Activated naive CD8-positive, alpha-beta T cell (primary cell): Measurements from ENCODE around the gene ANO2.

ENCODE experiments used
- H3K27ac Mint-ChIP-seq: one replicate; pipeline ENCODE4 v1.8.0; 2021; ENCODE audit warnings: mixed read lengths
- H3K27me3 Mint-ChIP-seq: one replicate; pipeline ENCODE4 v1.8.0; 2021; ENCODE audit warnings: mixed read lengths
- H3K36me3 Mint-ChIP-seq: one replicate; pipeline ENCODE4 v1.8.0; 2021; ENCODE audit warnings: mixed read lengths
- H3K4me1 Mint-ChIP-seq: one replicate; pipeline ENCODE4 v1.8.0; 2021; ENCODE audit warnings: low read depth, mixed read lengths
- H3K4me3 Mint-ChIP-seq: one replicate; pipeline ENCODE4 v1.8.0; 2021; ENCODE audit warnings: mild to moderate bottlenecking, mixed read lengths
- H3K9me3 Mint-ChIP-seq: one replicate; pipeline ENCODE4 v1.8.0; 2021; ENCODE audit warnings: low read depth, mixed read lengths

The ANO2 gene

DNA sequence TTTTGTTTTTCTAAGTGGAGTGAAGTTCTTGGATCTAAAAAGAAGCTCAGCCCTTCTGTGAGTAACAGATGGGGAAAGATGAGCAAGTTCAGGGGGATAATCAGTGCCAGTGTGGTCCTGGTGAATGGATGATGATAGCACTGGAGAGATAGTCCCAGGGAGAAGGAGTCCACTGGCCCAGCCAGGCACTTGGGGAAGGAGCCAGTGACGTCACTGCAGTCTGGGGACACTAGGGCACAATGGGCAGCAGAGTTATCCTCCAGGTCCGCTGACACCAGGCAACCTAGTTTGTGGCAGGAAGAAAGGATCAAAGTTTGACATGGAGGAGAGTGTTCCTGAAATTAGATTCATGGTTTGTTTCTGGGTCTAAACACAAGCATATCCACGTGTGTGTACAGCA is 411.7 kb downstream of the ANO2 start:
- Mint-ChIP-seq H3K4me3 (no peak overlapping the region), H3K27me3 (peaks cover 14% of the 10 kb centered on the region), H3K27ac (no peak overlapping the region), H3K36me3 (no peaks in the 10 kb centered on the region), H3K9me3 (no peaks in the 10 kb centered on the region), H3K4me1 (no peaks in the 10 kb centered on the region)

DNA sequence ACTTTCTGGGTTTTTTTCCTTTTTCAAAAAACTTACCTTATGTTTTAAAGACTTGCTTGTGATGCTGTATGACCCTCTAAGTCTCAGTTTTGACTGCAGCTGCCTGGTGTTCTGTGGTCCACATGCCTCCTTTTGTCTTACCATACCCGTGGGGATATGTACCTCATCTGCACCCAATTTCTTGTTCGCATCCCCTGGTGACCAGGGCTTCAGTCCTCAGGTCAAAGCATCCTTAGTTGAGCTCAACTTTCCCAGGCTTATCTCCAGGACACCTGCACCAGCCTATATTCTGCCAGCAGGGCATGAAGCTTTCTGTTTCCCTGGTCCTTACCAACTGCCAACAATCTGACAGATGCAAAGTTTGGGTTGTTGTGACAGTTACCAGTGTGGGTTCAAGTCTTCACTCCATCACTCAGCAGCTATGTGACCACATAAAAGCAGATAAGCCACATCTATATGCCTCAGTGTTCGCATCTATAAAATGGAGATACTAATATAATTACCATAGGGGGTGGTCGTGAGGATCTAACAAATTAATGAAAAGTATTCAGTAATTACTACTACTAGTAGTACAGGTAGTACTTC is 419.2 kb downstream of the ANO2 start:
- no peak overlapping the region for H3K4me3 Mint-ChIP-seq
- peaks cover 1% of the 10 kb centered on the region for H3K27me3 Mint-ChIP-seq
- H3K36me3 Mint-ChIP-seq = no peaks in the 10 kb centered on the region
- no peak overlapping the region for H3K27ac Mint-ChIP-seq
- no peaks in the 10 kb centered on the region for H3K9me3 Mint-ChIP-seq
- no peaks in the 10 kb centered on the region for H3K4me1 Mint-ChIP-seq

DNA sequence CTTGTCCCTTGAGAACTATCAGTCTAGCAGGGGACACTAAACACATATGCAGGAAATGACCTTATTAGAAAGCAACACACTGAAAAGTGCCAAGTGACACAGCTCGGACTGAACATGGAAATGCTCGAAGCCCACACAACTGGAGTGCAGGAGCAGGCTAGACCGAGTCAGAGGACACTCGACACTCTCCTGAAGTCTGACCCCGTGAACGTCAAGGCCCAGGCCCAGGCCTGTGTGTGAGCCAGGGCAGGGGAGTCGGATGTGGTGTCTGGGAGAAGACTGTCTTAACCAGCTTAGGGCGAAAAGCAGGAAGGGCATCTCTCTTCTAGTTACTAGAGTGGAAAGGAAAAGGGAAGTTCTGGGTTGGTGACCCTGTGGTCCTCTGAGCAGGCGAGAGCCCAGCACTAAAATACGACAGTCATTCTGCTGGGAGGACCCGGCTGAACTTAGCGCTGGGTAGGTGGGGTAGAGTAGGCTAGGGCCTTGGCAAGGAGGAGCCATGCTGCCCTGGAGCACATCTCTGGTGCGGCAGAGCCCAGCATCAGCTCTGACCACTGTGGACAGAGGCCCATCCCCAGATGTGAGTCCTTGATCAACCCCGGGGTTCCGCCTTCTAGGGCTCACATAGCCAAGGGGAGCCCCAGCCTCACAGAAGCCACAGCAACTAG is 420.2 kb downstream of the ANO2 start:
- Mint-ChIP-seq H3K9me3 (no peaks in the 10 kb centered on the region), H3K27me3 (peaks cover 1% of the 10 kb centered on the region), H3K4me3 (no peak overlapping the region), H3K4me1 (no peaks in the 10 kb centered on the region), H3K27ac (no peak overlapping the region), H3K36me3 (no peaks in the 10 kb centered on the region)

DNA sequence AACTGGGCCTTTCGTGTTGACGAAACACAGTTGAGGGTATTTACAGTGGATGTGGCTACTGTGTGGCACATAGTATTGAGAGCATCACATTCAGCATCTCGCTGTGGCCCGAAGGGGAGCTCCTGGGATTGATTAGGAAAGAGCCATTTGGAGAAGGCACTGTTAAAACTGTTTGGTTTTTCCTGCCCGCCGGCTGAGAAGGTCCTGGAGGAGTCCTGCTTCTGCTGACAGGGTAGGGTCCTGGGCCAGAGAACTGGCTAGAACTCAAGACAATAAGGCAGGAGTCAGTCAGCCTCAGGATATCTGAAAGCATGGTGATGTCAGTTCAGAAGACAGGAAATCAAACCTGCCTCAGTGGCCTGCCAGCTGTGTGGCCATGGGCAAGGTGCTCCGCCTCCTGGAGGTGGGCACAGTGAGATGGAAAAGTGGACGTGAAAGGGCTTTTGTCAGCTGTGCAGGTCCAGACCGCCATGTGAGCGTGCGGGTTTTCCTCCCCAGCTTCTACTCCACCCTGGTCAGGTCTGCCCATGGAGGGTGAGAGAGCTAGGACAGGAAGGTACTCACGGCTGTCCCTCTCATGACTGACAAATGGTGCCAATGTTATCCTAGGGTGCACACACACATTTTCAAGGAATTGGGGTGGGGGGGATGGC is 420.8 kb downstream of the ANO2 start:
- no peaks in the 10 kb centered on the region for H3K4me1 Mint-ChIP-seq

DNA sequence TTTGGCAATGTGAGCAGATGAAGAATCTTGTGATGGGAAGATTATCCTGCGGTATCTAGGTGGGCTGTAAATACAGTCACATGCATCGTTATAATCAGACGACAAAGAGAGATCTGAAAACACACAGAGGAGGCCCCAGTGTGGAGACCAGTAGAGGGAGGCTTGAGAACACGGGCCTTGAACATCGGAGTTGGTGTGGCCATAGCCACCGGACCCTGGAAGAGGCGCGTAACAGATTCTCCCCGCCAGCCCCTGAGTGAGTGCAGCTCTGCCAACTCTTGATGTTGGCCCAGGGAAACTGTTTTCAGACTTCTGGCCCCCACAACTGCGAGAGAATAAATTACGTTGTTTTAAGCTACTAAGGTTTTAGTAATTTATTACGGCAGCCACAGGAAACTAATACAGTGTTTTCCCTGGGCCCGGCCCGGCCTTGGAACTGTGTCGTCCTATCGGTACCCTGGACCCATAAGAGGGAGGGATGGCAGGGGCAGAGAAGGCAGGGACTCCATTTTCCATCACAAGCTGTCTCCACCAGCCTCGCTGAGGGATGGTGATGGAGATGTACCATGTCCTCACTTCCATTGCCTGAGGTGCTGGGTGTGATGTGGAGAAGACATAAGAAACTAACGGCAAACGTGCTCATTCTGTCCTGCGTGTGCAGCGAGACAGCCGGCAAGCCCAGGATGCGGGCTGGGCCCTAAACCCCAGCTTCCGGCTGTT is 421.5 kb downstream of the ANO2 start:
- Mint-ChIP-seq H3K27me3 (peaks cover 1% of the 10 kb centered on the region), H3K4me3 (no peak overlapping the region), H3K9me3 (no peaks in the 10 kb centered on the region), H3K36me3 (no peaks in the 10 kb centered on the region), H3K4me1 (no peaks in the 10 kb centered on the region), H3K27ac (no peak overlapping the region)

More for the DNA sequence above, 420.8 kb downstream of the ANO2 start:
- no peak overlapping the region for H3K27ac Mint-ChIP-seq
- H3K4me3 Mint-ChIP-seq = no peak overlapping the region
- H3K9me3 Mint-ChIP-seq = no peaks in the 10 kb centered on the region
- H3K36me3 Mint-ChIP-seq = no peaks in the 10 kb centered on the region
- H3K27me3 Mint-ChIP-seq = peaks cover 1% of the 10 kb centered on the region

DNA sequence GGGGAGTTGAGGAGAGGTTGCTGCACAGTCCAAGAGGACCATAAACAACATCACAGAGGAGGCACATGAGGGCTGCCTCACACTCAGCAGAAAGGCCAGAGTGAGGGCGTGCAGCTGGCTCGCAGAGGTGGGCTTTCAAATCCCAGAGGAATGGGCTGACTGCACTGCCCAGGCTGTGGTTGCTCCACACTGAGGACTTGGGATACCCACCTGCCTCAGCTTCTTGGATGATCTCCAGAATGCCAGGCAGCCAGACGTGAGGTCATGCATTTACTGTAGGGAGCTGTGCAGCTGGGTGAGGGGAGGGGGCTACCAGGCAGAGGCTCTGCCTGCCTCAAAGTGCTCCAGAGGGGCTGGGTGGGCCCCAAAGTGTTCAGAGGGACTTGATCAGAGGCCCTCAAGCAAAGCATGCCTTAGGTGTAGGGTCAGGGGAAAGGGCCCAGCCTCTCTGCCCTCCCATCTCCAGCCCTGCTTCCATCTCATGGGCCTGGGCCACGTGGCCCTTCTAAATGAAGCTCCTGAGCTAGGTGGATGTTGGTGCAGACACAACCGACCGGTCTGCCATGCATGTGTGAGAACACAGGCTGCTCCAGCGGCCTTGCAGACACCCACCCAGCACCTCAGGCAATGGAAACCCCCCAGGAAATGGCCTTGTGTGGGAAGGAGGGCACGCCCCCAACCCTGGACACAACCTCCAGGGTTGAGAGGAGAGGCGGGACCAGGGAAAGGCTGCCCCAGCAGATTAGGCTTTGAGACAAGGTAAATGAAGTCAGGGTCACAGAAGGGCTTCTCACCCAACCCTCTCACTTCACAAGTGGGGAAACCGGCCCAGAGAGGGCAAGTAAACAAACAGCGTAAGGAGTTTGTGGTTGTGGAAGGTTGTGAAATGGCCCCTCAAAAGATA is 422.4 kb downstream of the ANO2 start:
- H3K36me3 Mint-ChIP-seq = no peaks in the 10 kb centered on the region
- H3K4me1 Mint-ChIP-seq = no peaks in the 10 kb centered on the region
- peaks cover 1% of the 10 kb centered on the region for H3K27me3 Mint-ChIP-seq
- H3K27ac Mint-ChIP-seq = no peak overlapping the region
- H3K9me3 Mint-ChIP-seq = no peaks in the 10 kb centered on the region
- H3K4me3 Mint-ChIP-seq = no peak overlapping the region

DNA sequence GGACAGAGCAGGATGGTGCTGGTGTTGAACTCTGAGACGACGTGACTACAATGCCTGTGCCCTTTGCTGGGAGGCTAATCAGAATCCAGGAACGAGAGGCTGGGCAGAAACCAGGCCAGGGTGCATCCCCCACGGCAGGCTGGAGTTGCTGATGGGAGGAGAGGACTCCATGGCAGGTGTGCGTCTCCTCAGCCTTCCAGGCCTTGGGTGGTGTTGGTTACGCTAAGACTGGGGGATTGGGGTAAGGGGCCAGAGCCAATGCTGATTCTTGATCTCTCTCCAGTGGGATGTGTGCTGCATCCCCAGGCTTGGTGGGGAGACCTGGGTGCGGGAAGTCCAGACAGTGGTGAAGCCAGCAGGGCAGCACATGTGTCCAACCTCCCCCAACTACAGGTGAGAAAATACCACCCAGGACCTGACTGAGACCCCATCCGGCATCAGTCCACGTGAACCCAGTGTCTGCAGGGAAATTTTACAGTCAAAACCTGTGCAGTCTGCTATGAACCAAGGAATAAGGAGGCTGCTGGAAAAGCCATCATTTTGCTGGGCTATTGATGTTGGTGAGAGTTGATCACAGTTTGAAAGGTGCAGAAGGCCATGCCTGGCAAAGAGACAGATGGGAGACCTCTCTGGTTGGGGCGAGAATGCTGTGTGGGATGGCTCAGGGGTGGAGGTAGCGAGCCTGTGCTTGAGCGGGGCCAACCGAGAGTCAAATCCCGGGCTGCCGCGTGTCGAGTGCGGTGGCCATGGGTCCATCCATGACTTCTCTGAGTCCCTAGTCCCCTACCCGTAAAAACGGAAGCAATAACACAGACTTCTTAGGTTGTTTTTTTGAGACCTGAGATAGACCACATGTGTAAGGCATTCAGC is 423.4 kb downstream of the ANO2 start:
- H3K27ac Mint-ChIP-seq = no peak overlapping the region
- H3K9me3 Mint-ChIP-seq = no peaks in the 10 kb centered on the region
- H3K4me1 Mint-ChIP-seq = no peaks in the 10 kb centered on the region
- H3K4me3 Mint-ChIP-seq = no peak overlapping the region
- no peaks in the 10 kb centered on the region for H3K36me3 Mint-ChIP-seq
- H3K27me3 Mint-ChIP-seq = peaks cover 1% of the 10 kb centered on the region

DNA sequence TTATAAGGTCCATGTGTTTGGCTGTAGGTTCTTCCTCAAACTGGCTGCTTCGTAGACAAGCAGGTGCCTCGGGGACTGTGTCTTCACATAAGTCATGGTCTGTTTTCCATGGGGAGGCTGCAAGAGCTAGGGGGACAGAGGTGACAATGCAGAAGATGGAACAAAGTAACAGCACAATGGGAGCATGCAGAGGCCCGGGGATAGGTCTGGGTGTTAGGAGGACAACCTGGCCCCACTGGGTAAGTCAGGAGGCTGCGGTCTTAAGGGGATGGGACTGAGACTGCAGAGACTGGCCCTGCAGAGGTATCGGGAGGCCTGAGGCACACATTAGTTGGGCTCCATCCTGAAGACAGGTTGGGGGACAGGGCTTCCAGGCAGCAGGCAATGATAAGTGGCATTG is 424.2 kb downstream of the ANO2 start:
- Mint-ChIP-seq H3K36me3 (no peaks in the 10 kb centered on the region), H3K9me3 (no peaks in the 10 kb centered on the region), H3K4me3 (no peak overlapping the region), H3K27me3 (peaks cover 1% of the 10 kb centered on the region), H3K27ac (no peak overlapping the region), H3K4me1 (no peaks in the 10 kb centered on the region)

DNA sequence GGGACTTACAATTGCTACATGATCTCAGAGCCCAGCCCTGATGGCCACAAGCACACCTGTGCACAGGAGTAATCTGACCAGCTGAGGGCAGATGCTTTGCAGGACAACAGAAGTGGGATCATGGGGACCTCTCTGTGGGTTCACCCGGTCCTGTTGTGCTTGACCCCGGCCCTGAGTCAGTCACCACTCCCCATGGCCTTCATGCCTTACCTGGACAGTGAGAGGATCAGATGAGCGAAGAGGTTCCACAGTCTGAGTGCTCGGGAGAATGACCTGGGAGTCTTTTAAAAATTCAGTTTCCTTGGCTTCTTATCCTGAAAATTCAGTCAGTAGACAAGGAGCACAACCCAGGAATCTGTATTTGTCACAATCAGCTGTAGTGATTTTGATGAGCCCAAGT is 425.0 kb downstream of the ANO2 start:
- H3K4me3 Mint-ChIP-seq = no peak overlapping the region
- H3K27me3 Mint-ChIP-seq = peaks cover 1% of the 10 kb centered on the region
- no peaks in the 10 kb centered on the region for H3K4me1 Mint-ChIP-seq
- H3K36me3 Mint-ChIP-seq = no peaks in the 10 kb centered on the region
- H3K9me3 Mint-ChIP-seq = no peaks in the 10 kb centered on the region
- no peak overlapping the region for H3K27ac Mint-ChIP-seq

DNA sequence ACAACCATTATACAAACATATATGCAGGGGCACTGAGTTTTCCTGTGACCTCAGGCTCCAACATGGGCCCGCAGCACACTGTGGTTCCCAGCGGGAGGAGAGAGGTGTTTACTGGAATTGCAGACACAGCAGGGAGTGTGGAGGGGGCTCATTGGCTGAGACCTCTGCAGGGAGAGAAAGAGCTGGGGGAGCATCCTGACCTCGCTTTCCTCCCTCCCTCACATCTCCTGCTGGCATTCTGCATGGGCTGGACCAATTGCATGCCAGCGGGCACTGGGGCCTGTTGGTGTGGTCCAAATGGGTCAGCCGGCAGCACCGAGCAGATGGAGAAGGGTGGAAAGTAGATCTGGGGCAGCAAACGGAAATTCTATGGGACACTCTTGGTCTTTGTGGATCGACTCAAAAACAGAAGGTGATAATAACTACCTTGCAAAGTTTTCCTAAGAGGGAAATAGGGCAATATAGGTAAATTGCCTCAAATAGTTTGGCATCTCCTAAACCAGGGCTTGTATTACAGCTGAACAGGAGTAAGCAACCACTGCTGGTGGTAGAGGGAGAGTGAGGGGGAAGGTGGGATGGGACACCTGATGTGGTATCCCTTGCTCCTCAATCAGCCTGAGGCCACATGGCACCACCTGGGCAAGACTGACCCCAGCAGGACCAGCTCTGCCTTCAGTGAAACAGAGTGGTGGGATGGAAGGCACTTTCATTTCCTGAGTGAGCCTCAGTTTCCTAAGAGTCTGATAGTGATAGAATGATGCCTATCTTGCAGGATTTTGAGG is 426.3 kb downstream of the ANO2 start:
- Mint-ChIP-seq H3K4me1 (no peaks in the 10 kb centered on the region), H3K9me3 (no peaks in the 10 kb centered on the region), H3K27ac (no peak overlapping the region), H3K4me3 (no peak overlapping the region), H3K36me3 (no peaks in the 10 kb centered on the region), H3K27me3 (peaks cover 1% of the 10 kb centered on the region)

DNA sequence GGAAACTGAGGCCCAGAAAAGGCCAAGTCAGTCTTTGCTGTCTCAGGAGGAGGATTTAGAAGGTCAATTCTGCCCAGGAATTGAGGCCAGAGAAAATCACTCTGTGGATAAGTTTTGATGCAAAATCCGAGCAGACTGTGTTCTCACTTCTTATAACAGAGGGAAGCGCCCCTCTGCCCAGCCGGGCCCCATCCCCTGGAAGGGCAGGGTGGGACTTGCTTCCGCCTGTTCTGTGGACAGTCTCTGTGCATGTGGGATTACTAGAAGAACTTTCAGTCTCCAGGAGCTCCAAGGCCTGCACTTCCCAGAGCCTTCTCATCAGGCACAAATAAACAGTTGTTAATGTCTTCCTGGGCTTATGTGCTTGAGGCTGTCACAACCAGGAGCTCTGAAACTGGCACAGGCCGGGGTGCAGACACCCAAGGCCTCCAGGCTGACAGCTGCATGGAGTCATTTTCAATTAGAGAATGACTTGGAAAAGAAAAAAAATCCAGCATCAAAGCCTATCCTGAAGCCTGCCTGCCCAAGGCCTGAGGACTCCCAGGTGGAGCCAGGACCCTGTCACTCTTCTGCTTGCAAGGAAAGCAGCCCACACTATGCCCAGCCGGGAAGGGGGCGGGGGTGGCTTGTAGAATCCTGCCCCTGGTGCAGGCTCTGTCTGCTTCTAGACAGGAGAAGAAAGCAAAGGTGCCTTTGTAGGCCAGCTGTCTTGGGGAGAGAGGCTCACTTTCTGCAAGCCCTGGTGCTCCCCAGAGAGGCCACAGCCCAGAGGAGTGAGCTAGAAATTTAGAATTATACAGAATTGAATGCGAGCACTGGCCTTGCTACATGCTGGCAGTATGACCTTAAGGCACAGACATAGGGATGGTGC is 428.5 kb downstream of the ANO2 start:
- H3K4me1 Mint-ChIP-seq = no peaks in the 10 kb centered on the region
- no peaks in the 10 kb centered on the region for H3K9me3 Mint-ChIP-seq
- no peak overlapping the region for H3K4me3 Mint-ChIP-seq
- H3K36me3 Mint-ChIP-seq = no peaks in the 10 kb centered on the region
- H3K27ac Mint-ChIP-seq = no peak overlapping the region
- no peaks in the 10 kb centered on the region for H3K27me3 Mint-ChIP-seq

DNA sequence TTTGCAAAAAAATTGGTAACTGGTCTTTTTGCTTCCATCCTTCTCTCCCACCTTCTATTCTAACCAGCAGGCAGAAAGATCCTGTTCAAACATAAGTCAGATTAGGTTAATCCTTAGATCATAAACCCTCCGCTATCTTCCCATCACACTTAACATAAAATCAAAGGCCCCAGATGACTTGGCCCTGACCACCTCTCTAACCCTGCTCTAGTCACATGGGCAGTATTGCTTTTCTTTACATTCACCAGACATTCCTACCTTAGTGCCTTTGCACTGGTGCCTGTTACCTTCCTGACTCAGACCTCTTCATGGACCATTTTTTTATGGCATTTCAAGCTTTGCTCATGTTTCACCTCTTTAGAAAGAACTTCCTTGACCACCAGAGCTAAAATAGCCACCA is 429.6 kb downstream of the ANO2 start:
- no peaks in the 10 kb centered on the region for H3K9me3 Mint-ChIP-seq
- H3K4me3 Mint-ChIP-seq = no peak overlapping the region
- H3K4me1 Mint-ChIP-seq = no peaks in the 10 kb centered on the region
- no peak overlapping the region for H3K27ac Mint-ChIP-seq
- H3K36me3 Mint-ChIP-seq = no peaks in the 10 kb centered on the region
- H3K27me3 Mint-ChIP-seq = no peaks in the 10 kb centered on the region
